ENCODE measurements around the gene NRIP1.

Gene NRIP1

DNA sequence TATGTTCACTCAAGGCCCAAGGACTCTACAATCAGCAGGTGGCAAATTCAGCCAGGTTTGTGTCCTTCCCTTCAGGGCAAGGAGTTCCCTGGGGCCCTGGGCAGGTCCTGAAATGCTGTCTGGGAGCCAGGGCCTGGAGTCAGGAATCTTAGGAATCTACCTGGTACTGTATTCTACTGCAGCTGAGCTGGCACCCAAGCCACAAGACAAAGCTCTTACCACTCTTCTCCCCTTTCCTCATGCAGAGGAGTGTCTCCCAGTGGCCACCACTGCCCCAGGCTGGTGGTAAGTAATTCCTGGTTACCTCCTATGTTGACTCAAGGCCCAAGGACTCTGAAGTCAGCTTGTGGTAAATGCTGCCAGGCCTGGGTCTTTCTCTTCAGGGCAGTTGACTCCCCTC, 153.4 kb downstream of the NRIP1 start:
- DNase-seq (ENCODE audit: low read depth, low spot score), result no peak
- Histone ChIP-seq H3K36me3 (ENCODE audit: insufficient read depth, low read length) (no peaks in the 10 kb centered on the region), H3K4me3 (no peak overlapping the region), H3K9me3 (ENCODE audit: low read depth, low read length) (no peaks in the 10 kb centered on the region), H3K9ac (ENCODE audit: insufficient read length) (no peak overlapping the region), H3K27ac (no peak overlapping the region)
- TF ChIP-seq FOXP2 (optimal IDR thresholded peaks at IDR 0.05; ENCODE audit: control extremely low read depth, extremely low read length, insufficient read depth) (no peak), POLR2AphosphoS5 (IDR thresholded peaks at IDR 0.05; ENCODE audit: borderline replicate concordance, low read depth, low read length) (no peak), EZH2 (IDR thresholded peaks at IDR 0.05) (no peak)
